ENCODE data around the gene FAM184A. TPM values are rescaled to one million over a fixed set of nuclear protein-coding genes. Genes with fewer than 3 reads are reported as not detected.

The FAM184A gene
- total and polyA plus RNA-seq, 7 donors, result 0.60 to 8.7 (median 3.9) TPM

GRCh38 chr6:119073307-119074051, 5.0 kb downstream of the FAM184A start:
- H3K4me3 ChIP-seq, result no peak overlapping the region
- H3K4me1 ChIP-seq, result peaks cover 0 to 13% (median 5%) of the 10 kb centered on the region in 4 donors
- no peak for TF ChIP-seq POLR2A (IDR thresholded peaks at IDR 0.05)
- no peak for TF ChIP-seq POLR2AphosphoS5 (IDR thresholded peaks at IDR 0.05)
- TF ChIP-seq EP300 (IDR thresholded peaks at IDR 0.05), result no peak
- TF ChIP-seq CTCF (IDR thresholded peaks at IDR 0.05), result no peak
- no peaks in the 10 kb centered on the region for H3K36me3 ChIP-seq
- H3K27ac ChIP-seq, result no peak overlapping the region
- H3K27me3 ChIP-seq, result no peaks in the 10 kb centered on the region
- no peak for DNase-seq
- WGBS, 2 donors, result 86 to 88% methylated on average over 4 of the region's 4 CpGs
- H3K9me3 ChIP-seq, result no peaks in the 10 kb centered on the region
- intact Hi-C loops (cut with DNase I), result loop anchor here (10.0 kb wide), 2 partner anchors 139 to 271 kb away; partner anchors contain the start of genes MAN1A1 and MCM9

- 63 to 90% methylated on average over 2 of the region's 2 CpGs for WGBS, 2 donors
- Histone ChIP-seq H3K4me1 (no peaks in the 10 kb centered on the region), H3K9me3 (no peaks in the 10 kb centered on the region), H3K27ac (no peak overlapping the region), H3K4me3 (no peak overlapping the region), H3K36me3 (no peaks in the 10 kb centered on the region), H3K27me3 (no peaks in the 10 kb centered on the region)
- DNase-seq, result no peak
- no peak for TF ChIP-seq POLR2A (IDR thresholded peaks at IDR 0.05)
- TF ChIP-seq POLR2AphosphoS5 (IDR thresholded peaks at IDR 0.05), result no peak
- TF ChIP-seq CTCF (IDR thresholded peaks at IDR 0.05), result no peak
- TF ChIP-seq EP300 (IDR thresholded peaks at IDR 0.05), result no peak
- intact Hi-C loops (cut with DNase I), result loop anchor here (10.0 kb wide), 2 partner anchors 137 to 273 kb away; partner anchors contain the start of genes MAN1A1 and MCM9
Measured at GRCh38 chr6:119071576-119071975, 6.9 kb downstream of the FAM184A start.

GRCh38 chr6:119067091-119067490, 11.4 kb downstream of the FAM184A start:
- TF ChIP-seq POLR2A (IDR thresholded peaks at IDR 0.05) (no peak), EP300 (IDR thresholded peaks at IDR 0.05) (no peak), POLR2AphosphoS5 (IDR thresholded peaks at IDR 0.05) (no peak), CTCF (IDR thresholded peaks at IDR 0.05) (no peak)

GRCh38 chr6:119066517-119066916, 11.9 kb downstream of the FAM184A start:
- H3K27ac ChIP-seq, result no peak overlapping the region
- DNase-seq, result no peak
- intact Hi-C loops (cut with DNase I), result no loop called here
- WGBS, 2 donors, result 69 to 80% methylated on average over 1 of the region's 1 CpG
- TF ChIP-seq POLR2A (IDR thresholded peaks at IDR 0.05) (no peak), EP300 (IDR thresholded peaks at IDR 0.05) (no peak), CTCF (IDR thresholded peaks at IDR 0.05) (no peak), POLR2AphosphoS5 (IDR thresholded peaks at IDR 0.05) (no peak)
- H3K27me3 ChIP-seq, result no peaks in the 10 kb centered on the region
- no peaks in the 10 kb centered on the region for H3K9me3 ChIP-seq
- H3K4me1 ChIP-seq, result no peaks in the 10 kb centered on the region
- no peak overlapping the region for H3K4me3 ChIP-seq
- H3K36me3 ChIP-seq, result no peaks in the 10 kb centered on the region

More at GRCh38 chr6:119067091-119067490, 11.4 kb downstream of the FAM184A start:
- no peak for DNase-seq
- no peaks in the 10 kb centered on the region for H3K4me1 ChIP-seq
- H3K9me3 ChIP-seq, result no peaks in the 10 kb centered on the region
- H3K27me3 ChIP-seq, result no peaks in the 10 kb centered on the region
- intact Hi-C loops (cut with DNase I), result no loop called here
- no peaks in the 10 kb centered on the region for H3K36me3 ChIP-seq
- H3K27ac ChIP-seq, result no peak overlapping the region
- H3K4me3 ChIP-seq, result no peak overlapping the region
